Measurements from ENCODE around the gene SKIC8. TPM values are rescaled to one million over a fixed set of nuclear protein-coding genes. Genes with fewer than 3 reads are reported as not detected.
"Not testable (repeated sequence)": the region's sequence is repeated elsewhere in the genome, so short reads cannot be mapped to it uniquely, and the experiment has no call there.

Gene SKIC8
- total RNA-seq, 1 donor from 2014 or later = 53.2 TPM

DNA sequence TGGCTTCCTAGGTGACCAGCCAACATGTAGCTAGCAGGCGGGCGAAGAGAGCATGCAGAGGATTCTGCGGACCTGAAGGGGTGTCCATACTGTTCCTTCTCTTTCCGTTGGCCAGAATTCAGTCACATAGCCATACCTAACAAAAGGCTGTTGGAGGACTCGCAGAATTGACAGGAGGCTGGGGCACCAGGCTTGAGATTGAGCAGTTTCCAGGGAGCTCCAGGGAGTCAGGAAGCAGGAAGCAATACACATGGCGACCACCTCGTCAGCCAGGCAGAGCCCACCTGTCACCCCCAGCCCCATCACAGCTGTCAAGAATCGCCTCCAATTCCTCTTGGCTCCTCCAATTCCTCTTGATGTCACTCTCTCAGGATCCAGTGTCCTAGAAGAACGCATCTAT, 48.3 kb downstream of the SKIC8 start:
- no peak for DNase-seq

DNA sequence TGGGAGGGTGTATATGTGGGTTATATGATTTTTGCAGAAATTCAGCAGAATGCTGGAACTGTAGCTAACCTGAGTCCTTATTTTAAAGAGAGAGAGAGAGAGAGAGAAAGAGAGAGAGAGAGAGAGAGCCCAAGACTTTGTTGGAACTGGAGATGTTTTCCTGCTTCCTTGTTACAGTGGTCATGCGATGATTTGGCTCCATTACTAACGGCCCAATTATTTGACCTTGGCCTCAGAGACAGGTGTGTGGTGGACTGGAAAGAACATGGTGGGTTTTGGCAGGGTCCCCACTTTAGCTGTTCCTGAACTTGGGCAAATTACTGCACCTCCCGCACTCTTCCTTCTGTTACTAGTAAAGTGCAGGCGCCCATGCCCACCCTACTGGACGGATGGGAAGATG, 50.3 kb downstream of the SKIC8 start:
- no peak for DNase-seq

DNA sequence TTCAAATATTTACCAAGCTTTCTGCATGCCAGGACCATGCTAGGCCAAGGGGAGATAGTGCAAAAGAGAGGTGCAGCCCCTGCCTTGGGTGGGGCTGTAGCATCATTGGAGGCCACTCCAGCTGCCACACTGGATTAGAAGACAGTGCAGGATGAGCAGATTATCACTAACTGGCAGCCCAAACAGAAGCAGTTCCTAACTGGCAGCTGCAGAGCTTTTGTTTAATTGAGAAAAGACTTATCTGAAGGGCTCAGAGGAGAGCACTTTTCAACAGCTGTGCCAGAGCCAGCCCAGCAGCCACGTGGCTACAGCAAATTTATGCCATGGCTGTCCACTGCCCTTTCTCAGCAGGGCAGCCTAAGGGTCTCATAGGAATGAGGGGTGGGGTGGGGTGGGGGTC, 51.5 kb downstream of the SKIC8 start:
- DNase-seq = no peak

DNA sequence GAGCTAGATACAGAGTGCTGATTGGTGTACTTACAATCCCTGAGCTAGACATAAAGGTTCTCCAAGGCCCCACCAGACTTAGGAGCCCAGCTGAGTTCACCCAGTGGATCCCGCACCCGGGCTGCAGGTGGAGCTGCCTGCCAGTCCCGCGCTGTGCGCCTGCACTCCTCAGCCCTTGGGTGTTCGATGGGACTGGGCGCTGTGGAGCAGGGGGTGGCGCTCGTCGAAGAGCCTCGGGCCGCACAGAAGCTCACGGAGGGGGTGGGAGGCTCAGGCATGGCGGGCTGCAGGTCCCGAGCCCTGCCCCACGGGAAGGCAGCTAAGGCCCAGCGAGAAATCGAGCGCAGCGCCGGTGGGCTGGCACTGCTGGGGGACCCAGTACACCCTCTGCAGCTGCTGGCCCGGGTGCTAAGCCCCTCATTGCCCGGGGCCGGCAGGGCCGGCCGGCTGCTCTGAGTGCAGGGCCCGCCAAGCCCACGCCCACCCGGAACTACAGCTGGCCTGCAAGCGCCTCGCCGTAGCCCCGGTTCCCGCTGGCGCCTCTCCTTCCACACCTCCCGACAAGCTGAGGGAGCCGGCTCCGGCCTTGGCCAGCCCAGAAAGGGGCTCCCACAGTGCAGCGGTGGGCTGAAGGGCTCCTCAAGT, 53.3 kb downstream of the SKIC8 start:
- DNase-seq = not testable (repeated sequence)

DNA sequence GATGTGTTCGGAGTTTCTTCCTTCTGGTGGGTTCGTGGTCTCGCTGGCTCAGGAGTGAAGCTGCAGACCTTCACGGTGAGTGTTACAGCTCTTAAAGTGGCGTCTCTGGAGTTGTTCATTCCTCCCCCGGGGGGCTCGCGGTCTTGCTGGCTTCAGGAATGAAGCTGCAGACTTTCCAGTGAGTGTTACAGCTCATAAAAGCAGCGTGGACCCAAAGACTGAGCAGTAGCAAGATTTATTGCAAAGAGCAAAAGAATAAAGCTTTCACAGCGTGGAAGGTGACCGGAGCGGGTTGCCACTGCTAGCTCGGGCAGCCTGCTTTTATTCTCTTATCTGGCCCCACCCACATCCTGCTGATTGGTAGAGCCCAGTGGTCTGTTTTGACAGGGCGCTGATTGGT, 54.0 kb downstream of the SKIC8 start:
- DNase-seq = not testable (repeated sequence)

DNA sequence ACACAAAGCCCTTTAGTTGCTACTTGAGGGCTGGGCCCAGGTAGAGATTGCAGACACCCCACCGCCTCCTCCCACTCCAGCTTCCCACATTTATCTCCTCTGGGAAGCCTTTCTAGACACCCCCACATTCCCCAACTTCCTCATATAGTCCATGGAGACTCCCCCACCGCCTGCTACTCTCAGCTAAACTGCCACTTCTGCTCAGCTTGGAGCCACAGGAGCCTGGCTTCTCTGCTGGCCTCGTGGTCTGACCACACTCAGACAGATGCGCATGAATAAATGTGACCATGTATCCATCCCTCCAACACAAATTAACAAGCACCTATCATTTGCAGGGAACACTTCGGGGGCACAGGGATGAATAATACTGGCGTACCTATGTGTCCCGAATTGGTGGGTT, 54.5 kb downstream of the SKIC8 start:
- DNase-seq = no peak

DNA sequence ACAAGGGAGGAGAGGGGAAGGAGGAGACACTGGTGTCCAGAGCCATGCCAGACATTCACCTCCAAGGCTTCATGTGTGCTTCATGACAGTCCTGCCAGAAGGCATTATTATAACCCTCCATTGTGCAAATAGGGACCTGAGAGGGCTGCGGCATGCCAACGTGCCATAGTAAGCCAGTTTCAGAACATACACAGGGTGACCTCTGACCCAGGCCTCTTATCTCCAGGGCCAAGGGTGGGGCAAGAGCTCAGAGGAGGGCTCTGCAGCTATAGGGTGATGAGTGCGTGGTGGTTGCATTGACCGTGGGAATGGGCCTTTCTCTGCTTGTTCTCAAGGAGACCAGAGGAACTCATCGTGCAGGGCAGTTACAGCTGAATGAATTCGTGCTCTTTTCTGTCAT, 55.3 kb downstream of the SKIC8 start:
- no peak for DNase-seq

DNA sequence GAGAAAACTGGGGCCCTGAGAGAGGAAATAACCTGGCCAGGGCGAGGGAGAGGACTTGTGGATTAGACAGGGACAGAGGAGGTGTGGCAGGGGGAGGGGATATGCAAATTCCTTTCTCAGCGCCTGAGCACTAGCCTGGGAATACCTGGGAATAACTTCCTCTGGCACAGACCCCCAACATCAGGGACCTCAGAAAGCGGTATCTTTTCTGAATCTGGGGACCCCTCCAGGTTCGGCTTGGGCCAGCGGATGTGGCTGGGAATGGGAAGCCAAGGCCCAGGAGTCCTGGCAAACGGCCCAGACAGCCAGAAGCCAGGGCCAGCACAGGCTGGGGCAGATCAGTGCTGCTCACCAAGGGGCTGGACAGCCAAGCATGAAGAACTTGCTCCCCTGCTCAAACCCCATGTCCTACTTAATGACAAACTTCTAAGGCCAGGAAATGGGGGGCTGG, 55.9 kb downstream of the SKIC8 start:
- DNase-seq = no peak

DNA sequence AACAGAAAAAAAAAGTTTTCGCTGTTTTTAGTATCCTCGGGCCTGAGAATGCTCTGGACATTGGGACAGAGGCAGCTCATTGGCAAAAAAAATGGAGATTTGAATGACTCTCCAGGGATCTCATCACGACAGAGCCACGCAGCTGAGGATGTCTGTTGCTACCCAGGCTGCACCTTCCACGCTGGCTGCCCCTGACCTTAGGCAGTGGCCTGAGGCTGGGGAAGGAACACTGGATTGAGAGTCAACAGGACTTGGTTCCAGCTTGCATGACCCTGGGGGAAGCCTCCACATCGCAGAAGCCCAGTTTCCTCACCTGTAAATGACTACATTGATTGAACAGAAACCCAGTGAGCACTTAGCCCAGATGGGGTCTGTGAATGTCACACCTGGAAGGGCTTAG, 56.4 kb downstream of the SKIC8 start:
- no peak for DNase-seq

DNA sequence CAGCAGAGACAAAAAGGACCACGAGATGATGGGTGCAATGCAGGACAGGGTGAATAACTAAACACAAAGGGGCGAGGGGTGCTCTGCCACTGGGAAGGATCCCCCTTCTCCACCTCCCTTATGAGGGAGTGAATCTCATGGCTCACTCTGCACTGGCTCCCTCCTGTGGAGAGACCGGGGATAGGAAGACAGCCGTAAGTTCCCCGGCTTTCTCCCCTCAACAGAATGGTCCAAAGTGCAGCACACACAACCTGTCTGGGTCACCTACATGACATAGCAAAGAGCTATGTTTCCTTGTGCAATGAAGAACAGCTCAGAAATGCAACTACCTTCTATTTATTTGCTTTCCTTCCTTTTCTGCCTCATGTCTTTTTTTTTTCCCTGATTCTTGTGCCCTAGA, 57.3 kb downstream of the SKIC8 start:
- no peak for DNase-seq

DNA sequence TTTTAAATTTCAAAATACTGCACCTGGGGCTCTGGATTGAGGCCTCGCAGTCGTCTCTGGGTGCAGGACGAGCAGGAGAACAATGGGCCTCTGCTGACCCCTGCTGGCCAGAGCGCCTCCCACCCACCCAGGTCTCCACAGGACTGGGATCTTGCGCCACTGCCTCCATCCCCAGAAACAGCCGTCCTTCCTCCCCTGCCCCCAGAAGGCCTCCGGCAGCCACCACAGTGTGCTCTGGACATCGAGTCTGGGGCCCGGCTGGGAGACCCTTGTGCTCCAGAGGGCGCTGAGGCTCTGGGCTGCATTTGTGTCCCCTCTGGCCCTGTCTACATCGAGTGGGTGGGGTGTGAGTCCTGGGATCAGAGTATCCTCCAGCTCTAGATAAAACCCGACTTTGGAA, 58.4 kb downstream of the SKIC8 start:
- DNase-seq = peak; percentile 51

DNA sequence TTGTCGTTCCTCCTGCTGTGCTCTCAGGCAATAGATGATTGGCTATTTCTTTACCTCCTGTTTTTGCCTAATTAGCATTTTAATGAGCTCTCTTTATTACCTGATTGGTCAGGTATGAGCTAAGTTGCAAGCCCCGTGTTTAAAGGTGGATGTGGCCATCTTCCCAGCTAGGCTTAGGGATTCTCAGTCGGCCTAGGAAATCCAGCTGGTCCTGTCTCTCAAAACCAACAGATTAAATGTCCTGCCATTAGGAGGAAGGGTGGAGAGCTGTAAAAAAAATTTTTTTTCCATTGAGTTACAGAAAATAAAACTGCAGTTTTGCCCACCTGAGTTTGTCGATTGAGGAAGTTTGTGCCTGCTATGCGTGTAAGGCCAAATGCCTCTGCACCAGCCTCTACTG, 59.6 kb downstream of the SKIC8 start:
- DNase-seq = no peak

DNA sequence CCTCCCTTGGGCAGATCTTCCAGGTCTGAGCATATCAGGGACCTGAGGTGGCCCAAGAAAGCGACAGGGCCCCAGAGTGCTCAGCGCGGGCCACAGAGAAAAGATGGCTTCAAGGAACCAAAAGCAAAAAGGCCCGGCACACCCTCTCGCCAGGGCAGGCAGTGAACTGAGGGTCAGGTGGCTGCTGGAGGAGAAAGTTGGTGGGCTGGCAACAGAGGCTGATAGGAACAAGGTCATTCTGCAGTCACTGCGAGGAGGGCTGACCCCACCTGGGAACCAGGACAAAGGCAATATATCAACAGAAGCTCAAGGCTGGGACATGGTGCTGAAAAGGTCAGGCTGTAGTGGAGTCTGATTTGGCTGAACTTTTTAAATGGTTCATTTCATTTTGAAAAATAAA, 62.3 kb downstream of the SKIC8 start:
- no peak for DNase-seq

DNA sequence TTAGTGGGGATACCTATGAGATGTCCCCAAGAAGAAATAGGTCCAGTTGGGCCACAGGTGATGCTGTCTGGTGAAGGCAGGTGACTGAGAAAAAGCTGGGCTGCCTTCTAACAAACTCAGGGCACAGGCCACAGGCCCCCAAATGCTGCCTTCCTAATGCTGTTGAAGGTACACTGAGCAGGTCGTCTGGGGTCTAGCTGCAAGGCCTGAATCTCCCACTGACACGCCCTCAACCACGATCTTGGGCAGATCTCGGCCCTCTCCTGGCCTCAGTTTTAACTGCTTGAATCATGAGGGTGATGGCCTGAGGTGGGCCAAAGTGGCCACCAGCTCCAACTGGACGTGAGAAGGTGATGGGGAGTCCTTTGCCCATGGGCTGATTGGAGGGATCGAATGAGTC, 62.9 kb downstream of the SKIC8 start:
- DNase-seq = no peak

DNA sequence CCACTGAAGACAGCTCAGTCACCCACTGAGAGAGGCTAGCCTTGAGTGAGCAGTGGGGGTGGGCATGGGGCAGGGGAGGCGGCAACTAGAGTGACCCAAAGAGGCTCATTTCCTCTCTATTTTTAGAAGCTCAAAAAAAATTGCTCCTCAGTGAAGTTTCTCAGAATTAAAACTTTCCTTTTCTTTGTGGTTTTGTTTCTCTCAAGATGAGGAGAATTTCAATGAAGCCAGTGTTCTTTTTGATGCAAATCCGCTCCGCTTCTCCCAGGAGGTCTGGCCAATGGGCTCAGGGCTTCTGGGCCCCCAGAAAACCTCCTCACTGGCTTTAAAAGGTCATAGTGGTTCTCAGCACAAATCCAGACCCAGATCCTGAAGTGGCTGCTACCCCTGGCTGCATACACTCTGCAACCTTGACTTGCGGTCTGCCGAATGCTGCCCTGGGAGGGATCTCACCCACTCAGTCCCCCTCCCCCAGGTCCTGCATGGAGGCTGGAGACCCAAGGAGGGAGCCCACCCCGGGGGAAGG, 64.8 kb downstream of the SKIC8 start, which contains the start of gene ACSBG1:
TSS of gene ACSBG1 (minus strand) at position 51 of the 526 bp plus-strand sequence. CDS start 64 bp downstream, outside the sequence.
- no peak for DNase-seq

DNA sequence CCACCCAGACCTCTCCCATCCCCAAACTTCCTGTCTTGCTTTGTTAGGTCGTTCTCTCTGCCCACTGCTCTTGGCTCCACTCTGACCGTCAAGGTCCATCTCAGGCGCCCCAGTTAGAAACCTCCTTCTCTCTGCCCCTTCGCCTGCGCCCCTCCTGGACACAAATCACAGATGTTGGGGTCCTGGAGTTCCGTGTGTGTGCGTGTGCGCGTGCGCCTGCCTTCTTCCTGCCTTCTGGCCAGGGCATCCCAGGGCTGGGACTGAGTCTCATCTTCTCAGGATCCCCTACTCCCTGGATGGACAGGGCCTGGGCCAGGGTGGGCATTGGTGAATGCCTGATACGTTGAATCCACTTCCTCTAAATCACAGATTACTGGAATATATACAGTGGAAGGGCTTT, 65.9 kb downstream of the SKIC8 start:
- no peak for DNase-seq

Small RNAs within 50 kb of the gene (small RNA-seq; reads per million reads assigned to genes)
- not detected for gene AC090607.5 (ENCODE audit: low replicate concordance)

Other genes with a start within 250 kb of the SKIC8 start
- gene TBC1D2B, start 221.9 kb downstream of the SKIC8 start, total RNA-seq = 67.1 TPM
- gene SH2D7, start 207.0 kb downstream of the SKIC8 start, total RNA-seq = not detected
- 8.7 TPM for gene CIB2, start 168.2 kb downstream of the SKIC8 start, total RNA-seq
- gene IDH3A, start 150.2 kb downstream of the SKIC8 start, total RNA-seq = 40.0 TPM
- gene ACSBG1, start 65.0 kb downstream of the SKIC8 start, total RNA-seq = 23.6 TPM
- gene DNAJA4, start 35.0 kb downstream of the SKIC8 start, total RNA-seq = 26.8 TPM
- gene CRABP1, start 40.7 kb upstream of the SKIC8 start, total RNA-seq = 9.0 TPM
- gene IREB2, start 138.6 kb upstream of the SKIC8 start, total RNA-seq = 45.2 TPM
- 3.1 TPM for gene HYKK, start 208.0 kb upstream of the SKIC8 start, total RNA-seq
- 118 TPM for gene PSMA4, start 240.8 kb upstream of the SKIC8 start, total RNA-seq

All from skin of body (tissue), 3 donors.